RWPE2 (cell line): Measurements from ENCODE around the gene DCST1.

Experiments used
- ATAC-seq: fragments of 200-7000 bp; cut with Tn5 transposase; 3 replicates; pipeline ENCODE4 v1.9.1; 2021; ENCODE audit warnings: low read depth
- DNase-seq: peaks from one replicate; pipeline ENCODE4 v3.0.0-alpha.2; 2020; ENCODE audit warnings: low spot score
- H3K27ac ChIP-seq: fragments of 450-650 bp; 2 replicates; pipeline ENCODE4 v1.5.1; 2017; ENCODE audit warnings: mild to moderate bottlenecking; ENCODE audit not compliant: poor library complexity, severe bottlenecking
- H3K27me3 ChIP-seq: fragments of 250-450 bp; sonication (Bioruptor Pico); 2 replicates; pipeline ENCODE4 v1.5.1; 2021; ENCODE audit warnings: mild to moderate bottlenecking, moderate library complexity; ENCODE audit not compliant: insufficient read depth, poor library complexity, severe bottlenecking
- H3K36me3 ChIP-seq: fragments of 250-450 bp; sonication (Bioruptor Pico); 2 replicates; pipeline ENCODE4 v1.5.1; 2020; ENCODE audit warnings: low read depth, mild to moderate bottlenecking, moderate library complexity
- H3K4me1 ChIP-seq: fragments of 250-450 bp; sonication (Bioruptor Pico); 2 replicates; pipeline ENCODE4 v1.5.1; 2021; ENCODE audit warnings: mild to moderate bottlenecking, moderate library complexity; ENCODE audit not compliant: insufficient read depth, poor library complexity, severe bottlenecking
- H3K4me3 ChIP-seq: fragments of 250-450 bp; sonication (Bioruptor Pico); 2 replicates; pipeline ENCODE4 v1.5.1; 2021; ENCODE audit warnings: mild to moderate bottlenecking, moderate library complexity; ENCODE audit not compliant: severe bottlenecking
- H3K9me3 ChIP-seq: fragments of 250-450 bp; sonication (Bioruptor Pico); 2 replicates; pipeline ENCODE4 v1.5.1; 2021; ENCODE audit warnings: mild to moderate bottlenecking, moderate library complexity; ENCODE audit not compliant: severe bottlenecking
- CTCF ChIP-seq: fragments of 450-650 bp; IDR thresholded peaks from one replicate; pipeline ENCODE4 v1.5.1; 2017; ENCODE audit warnings: mild to moderate bottlenecking, moderate library complexity; ENCODE audit not compliant: poor library complexity, severe bottlenecking

The DCST1 gene

DNA sequence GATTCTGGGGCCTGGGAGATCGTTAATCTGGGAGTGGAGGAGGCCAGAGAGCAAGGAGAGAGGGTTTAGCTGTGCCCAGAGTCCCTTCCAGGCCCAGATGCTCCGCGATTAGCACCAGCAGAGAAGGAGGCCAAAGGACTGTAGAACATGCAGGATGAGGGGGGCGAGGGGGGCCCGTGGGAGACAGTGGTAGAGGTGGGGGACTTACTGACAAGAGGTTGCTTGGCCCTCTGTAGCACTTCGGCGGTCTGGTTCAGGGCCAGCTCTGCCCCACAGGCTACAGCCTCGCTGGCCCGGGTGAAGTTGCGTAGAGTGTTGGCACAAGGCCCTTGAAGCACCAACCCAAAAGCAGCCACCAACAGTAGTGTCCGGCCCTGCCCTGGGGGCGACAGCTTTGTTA is 738 bp upstream of the DCST1 start:
- Histone ChIP-seq H3K4me1 (peaks cover under 1% of the 10 kb centered on the region), H3K27me3 (no peaks in the 10 kb centered on the region), H3K4me3 (no peak overlapping the region), H3K27ac (no peak overlapping the region), H3K36me3 (no peaks in the 10 kb centered on the region), H3K9me3 (no peaks in the 10 kb centered on the region)
- no peak for TF ChIP-seq CTCF
- ATAC-seq (no peak), DNase-seq (no peak)

DNA sequence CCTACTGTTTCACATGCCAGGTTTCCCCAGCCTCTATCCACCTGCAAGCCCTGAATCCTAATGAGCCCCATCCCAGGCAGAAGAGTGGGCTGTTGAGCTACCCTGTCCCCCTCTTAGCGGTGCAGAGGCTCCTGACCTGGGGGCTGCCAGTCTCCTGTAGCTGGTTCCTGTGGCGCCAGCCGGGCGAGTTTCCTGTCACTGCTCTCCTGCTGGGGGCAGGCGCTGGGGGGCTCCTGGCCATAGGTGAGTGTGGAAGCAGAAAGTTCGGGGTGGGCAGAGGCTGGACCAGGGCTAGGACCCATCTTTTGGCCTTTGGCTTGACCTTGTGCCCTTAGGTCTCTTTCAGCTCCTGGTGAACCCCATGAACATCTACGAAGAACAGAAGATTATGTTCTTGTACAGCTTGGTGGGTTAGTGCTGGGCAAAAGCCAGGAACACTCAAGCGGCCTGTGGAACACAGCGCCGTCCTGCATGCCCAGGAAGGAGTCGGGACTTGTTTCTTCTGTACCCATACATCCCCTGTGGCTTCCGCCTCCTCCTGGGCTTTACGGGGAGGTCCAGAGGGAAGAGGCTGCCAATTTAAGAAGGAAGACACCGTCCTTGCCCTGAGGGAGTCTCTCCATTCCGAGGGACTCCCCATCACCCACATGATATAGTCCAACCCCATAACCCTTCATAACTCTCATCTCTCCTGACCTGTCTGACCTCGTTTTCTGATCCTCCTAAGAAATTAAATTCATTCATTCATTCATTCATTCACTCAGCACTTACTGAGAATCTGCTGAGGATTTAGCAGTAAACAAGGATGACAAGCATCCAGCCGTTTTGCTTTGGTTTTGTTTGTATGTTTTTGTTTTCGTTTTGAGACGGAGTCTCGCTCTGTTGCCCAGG is 939 bp downstream of the DCST1 start:
- no peak overlapping the region for H3K4me3 ChIP-seq
- no peaks in the 10 kb centered on the region for H3K36me3 ChIP-seq
- no peak for ATAC-seq
- H3K4me1 ChIP-seq: peaks cover 14% of the 10 kb centered on the region
- no peak for TF ChIP-seq CTCF
- no peaks in the 10 kb centered on the region for H3K27me3 ChIP-seq
- no peaks in the 10 kb centered on the region for H3K9me3 ChIP-seq
- no peak overlapping the region for H3K27ac ChIP-seq
- DNase-seq: no peak

- Histone ChIP-seq H3K9me3 (no peaks in the 10 kb centered on the region), H3K36me3 (no peaks in the 10 kb centered on the region), H3K4me3 (no peak overlapping the region), H3K27me3 (no peaks in the 10 kb centered on the region), H3K27ac (no peak overlapping the region), H3K4me1 (peaks cover 14% of the 10 kb centered on the region)
- TF ChIP-seq CTCF: no peak
- ATAC-seq (no peak), DNase-seq (no peak)
Observed at GRCh38 chr1:155035936-155036335, 2.3 kb downstream of the DCST1 start.

- peaks cover 14% of the 10 kb centered on the region for H3K4me1 ChIP-seq
- DNase-seq (no peak), ATAC-seq (no peak)
- TF ChIP-seq CTCF: no peak
- H3K27me3 ChIP-seq: no peaks in the 10 kb centered on the region
- no peak overlapping the region for H3K4me3 ChIP-seq
- no peaks in the 10 kb centered on the region for H3K36me3 ChIP-seq
- no peak overlapping the region for H3K27ac ChIP-seq
- no peaks in the 10 kb centered on the region for H3K9me3 ChIP-seq
Observed at GRCh38 chr1:155037043-155037442, 3.4 kb downstream of the DCST1 start.

- no peak for TF ChIP-seq CTCF
- no peak overlapping the region for H3K4me3 ChIP-seq
- H3K27me3 ChIP-seq: no peaks in the 10 kb centered on the region
- peaks cover 14% of the 10 kb centered on the region for H3K4me1 ChIP-seq
- no peaks in the 10 kb centered on the region for H3K9me3 ChIP-seq
- DNase-seq (no peak), ATAC-seq (no peak)
- peak overlapping the region; percentile 58 for H3K27ac ChIP-seq
- H3K36me3 ChIP-seq: no peaks in the 10 kb centered on the region
Observed at GRCh38 chr1:155037851-155038441, 4.3 kb downstream of the DCST1 start.
